ENCODE results near the gene KCNQ1.

DNA sequence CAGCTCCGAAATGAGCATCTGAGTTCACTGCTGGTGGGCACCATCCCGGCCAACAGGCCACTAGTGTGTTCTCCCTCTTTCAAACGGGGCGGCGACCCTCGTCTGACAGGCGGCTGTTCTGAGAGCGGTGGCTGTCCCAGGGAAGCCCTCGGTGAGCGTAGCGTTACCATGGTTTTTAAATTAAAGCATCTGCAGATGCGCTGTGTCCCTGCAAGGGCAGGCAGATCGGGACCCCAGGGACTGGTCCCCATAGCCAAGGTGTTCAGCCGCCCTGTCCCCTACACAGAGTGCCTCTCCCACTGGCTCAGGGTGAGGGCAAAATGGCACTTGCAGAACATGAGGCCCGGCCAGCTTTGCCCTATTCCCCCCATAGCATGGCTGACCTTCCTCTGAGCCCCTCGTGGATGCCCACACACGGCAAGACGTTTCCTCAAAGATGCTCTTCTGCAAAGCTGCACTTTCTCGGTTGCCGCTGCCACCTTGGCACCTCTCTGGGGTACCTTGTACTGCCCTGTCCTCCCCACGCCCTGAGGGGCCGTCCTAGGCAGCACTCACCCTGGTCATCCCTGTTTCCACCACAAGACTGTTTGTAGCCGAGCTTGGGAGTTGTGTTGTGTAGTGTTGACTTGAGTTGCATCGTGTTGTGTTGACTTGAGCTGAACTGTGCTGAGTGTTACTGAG is 306.9 kb downstream of the KCNQ1 start:
- TF ChIP-seq CTCF (IDR thresholded peaks at IDR 0.05; ENCODE audit: extremely low read depth in 1 of 2, insufficient read depth in 1 of 2, low read depth in 1 of 2, low read length in 2 of 2) (no peak), POLR2A (IDR thresholded peaks at IDR 0.05; ENCODE audit: low read depth, low read length) (no peak), MAX (IDR thresholded peaks at IDR 0.05; ENCODE audit: insufficient read depth, insufficient read length) (no peak), JUN (IDR thresholded peaks at IDR 0.05; ENCODE audit: borderline replicate concordance, insufficient read depth, insufficient read length, low read depth) (no peak), EZH2 (IDR thresholded peaks at IDR 0.05; ENCODE audit: borderline replicate concordance, low read depth, low read length, severe bottlenecking) (no peak), POLR2AphosphoS5 (IDR thresholded peaks at IDR 0.05; ENCODE audit: insufficient read depth, low read depth, low read length) (no peak), GATA2 (IDR thresholded peaks at IDR 0.05; ENCODE audit: insufficient read depth, insufficient read length, low read depth, low read length) (no peak), MYC (IDR thresholded peaks at IDR 0.05; ENCODE audit: low read depth, low read length) (no peak)
